H9 (cell line): ENCODE measurements around the gene ADAM30. TPM values are rescaled to one million over a fixed set of nuclear protein-coding genes. Genes with fewer than 3 reads are reported as not detected.

Experiments used
- DNase-seq: peaks from one replicate; pipeline ENCODE4 v3.0.0-alpha.2; 2017
- H2AFZ ChIP-seq: one replicate; pipeline ENCODE4 v1.6.1; 2013; ENCODE audit warnings: mild to moderate bottlenecking, low read length, control low read depth, moderate library complexity
- H2AK5ac ChIP-seq: 2 replicates; pipeline ENCODE4 v1.6.1; 2013; ENCODE audit warnings: low read length, control low read depth, mixed read lengths; ENCODE audit not compliant: insufficient read length
- H2BK120ac ChIP-seq: one replicate; pipeline ENCODE4 v1.6.1; 2013; ENCODE audit warnings: low read depth, mild to moderate bottlenecking, low read length, control low read depth, inconsistent platforms; ENCODE audit not compliant: poor library complexity, severe bottlenecking
- H2BK12ac ChIP-seq: 2 replicates; pipeline ENCODE4 v1.6.1; 2013; ENCODE audit warnings: low read length, control low read depth, mixed read lengths, low read depth; ENCODE audit not compliant: insufficient read length
- H2BK15ac ChIP-seq: 2 replicates; pipeline ENCODE4 v1.6.1; 2013; ENCODE audit warnings: low read depth, low read length, control low read depth
- H2BK20ac ChIP-seq: one replicate; pipeline ENCODE4 v1.6.1; 2013; ENCODE audit warnings: low read depth, mild to moderate bottlenecking, low read length, control low read depth, inconsistent platforms; ENCODE audit not compliant: poor library complexity, severe bottlenecking
- H2BK5ac ChIP-seq: 2 replicates; pipeline ENCODE4 v1.6.1; 2013; ENCODE audit warnings: low read length, control low read depth, mixed read lengths; ENCODE audit not compliant: insufficient read length
- H3K14ac ChIP-seq: 2 replicates; pipeline ENCODE4 v1.6.1; 2013; ENCODE audit warnings: low read length, control low read depth; ENCODE audit not compliant: insufficient read depth
- H3K18ac ChIP-seq: 2 replicates; pipeline ENCODE4 v1.6.1; 2013; ENCODE audit warnings: low read depth, mild to moderate bottlenecking, mixed read lengths, low read length, control low read depth; ENCODE audit not compliant: insufficient read length
- H3K23ac ChIP-seq: 2 replicates; pipeline ENCODE4 v1.6.1; 2013; ENCODE audit warnings: low read length, control low read depth, mixed read lengths, low read depth; ENCODE audit not compliant: insufficient read length
- H3K23me2 ChIP-seq: 2 replicates; pipeline ENCODE4 v1.6.1; 2013; ENCODE audit warnings: low read depth, mild to moderate bottlenecking, mixed read lengths, low read length, control low read depth; ENCODE audit not compliant: insufficient read length, poor library complexity, severe bottlenecking
- H3K27ac ChIP-seq: 2 replicates; pipeline ENCODE4 v1.5.1; 2013; ENCODE audit warnings: low read length, control low read depth, mixed read lengths, low read depth; ENCODE audit not compliant: insufficient read length
- H3K27me3 ChIP-seq: 2 replicates; pipeline ENCODE4 v1.6.1; 2013; ENCODE audit warnings: low read length, control low read depth, inconsistent platforms; ENCODE audit not compliant: insufficient read depth
- H3K4ac ChIP-seq: 2 replicates; pipeline ENCODE4 v1.6.1; 2013; ENCODE audit warnings: low read depth, mild to moderate bottlenecking, control low read depth, inconsistent platforms, low read length, moderate library complexity
- H3K4me1 ChIP-seq: 2 replicates; pipeline ENCODE4 v1.6.1; 2013; ENCODE audit warnings: low read length, control low read depth, inconsistent platforms; ENCODE audit not compliant: insufficient read depth
- H3K4me2 ChIP-seq: 2 replicates; pipeline ENCODE4 v1.6.1; 2013; ENCODE audit warnings: low read length, control low read depth, mixed read lengths; ENCODE audit not compliant: insufficient read length, insufficient read depth
- H3K56ac ChIP-seq: 2 replicates; pipeline ENCODE4 v1.6.1; 2013; ENCODE audit warnings: low read depth, mild to moderate bottlenecking, mixed read lengths, low read length, control low read depth; ENCODE audit not compliant: insufficient read length
- H3K79me1 ChIP-seq: 2 replicates; pipeline ENCODE4 v1.6.1; 2013; ENCODE audit warnings: low read depth, mild to moderate bottlenecking, moderate library complexity, low read length, control low read depth, inconsistent platforms; ENCODE audit not compliant: insufficient read depth, poor library complexity, severe bottlenecking
- H3K79me2 ChIP-seq: 2 replicates; pipeline ENCODE4 v1.6.1; 2013; ENCODE audit warnings: low read length, control low read depth, inconsistent platforms; ENCODE audit not compliant: insufficient read depth
- H3K9ac ChIP-seq: 2 replicates; pipeline ENCODE4 v1.6.1; 2013; ENCODE audit warnings: low read length, control low read depth, mixed read lengths; ENCODE audit not compliant: insufficient read length; ENCODE audit errors: extremely low read depth
- H3K9me3 ChIP-seq: one replicate; pipeline ENCODE4 v1.6.1; 2013; ENCODE audit warnings: low read depth, low read length, inconsistent platforms; ENCODE audit not compliant: control insufficient read depth
- H3T11ph ChIP-seq: one replicate; pipeline ENCODE4 v1.6.1; 2013; ENCODE audit warnings: mild to moderate bottlenecking, low read length, control low read depth, inconsistent platforms
- H4K20me1 ChIP-seq: one replicate; pipeline ENCODE4 v1.6.1; 2013; ENCODE audit not compliant: control insufficient read depth, insufficient read length, insufficient read depth
- H4K5ac ChIP-seq: 2 replicates; pipeline ENCODE4 v1.6.1; 2013; ENCODE audit warnings: low read depth, mild to moderate bottlenecking, mixed read lengths, low read length, control low read depth; ENCODE audit not compliant: insufficient read length
- H4K8ac ChIP-seq: replicated peaks from 2 replicates; pipeline ENCODE4 v1.6.1; 2013; ENCODE audit warnings: low read length, control low read depth, mixed read lengths, low read depth; ENCODE audit not compliant: insufficient read length
- H4K91ac ChIP-seq: 2 replicates; pipeline ENCODE4 v1.6.1; 2013; ENCODE audit warnings: low read depth, mild to moderate bottlenecking, moderate library complexity, mixed read lengths, low read length, control low read depth; ENCODE audit not compliant: insufficient read length
- H3K27ac Mint-ChIP-seq, 3 experiments: 2 replicates in 2 of 3; 3 replicates in 1 of 3; pipeline ENCODE4 v1.8.0; 2020 to 2021; ENCODE audit warnings: mixed read lengths in 3 of 3, mild to moderate bottlenecking in 1 of 3, moderate library complexity in 1 of 3
- H3K27me3 Mint-ChIP-seq: 2 replicates; pipeline ENCODE4 v1.8.0; 2021; ENCODE audit warnings: low read depth, mild to moderate bottlenecking, moderate library complexity, mixed read lengths
- H3K36me3 Mint-ChIP-seq, 3 experiments: 2 replicates in 2 of 3; 3 replicates in 1 of 3; pipeline ENCODE4 v1.8.0; 2020 to 2021; ENCODE audit warnings: low read depth in 3 of 3, mixed read lengths in 3 of 3; ENCODE audit not compliant: insufficient read depth in 1 of 3
- H3K4me1 Mint-ChIP-seq, 2 experiments: 2 replicates each; pipeline ENCODE4 v1.8.0; 2020; ENCODE audit warnings: mixed read lengths in 2 of 2
- H3K4me3 Mint-ChIP-seq, 2 experiments: 2 replicates in 1 of 2; 3 replicates in 1 of 2; pipeline ENCODE4 v1.8.0; 2020 to 2021; ENCODE audit warnings: mild to moderate bottlenecking in 2 of 2, mixed read lengths in 2 of 2, moderate library complexity in 1 of 2
- H3K9me3 Mint-ChIP-seq, 2 experiments: 2 replicates in 1 of 2; 3 replicates in 1 of 2; pipeline ENCODE4 v1.8.0; 2020; ENCODE audit warnings: mild to moderate bottlenecking in 2 of 2, mixed read lengths in 2 of 2, moderate library complexity in 1 of 2
- CTCF ChIP-seq: fragments of 200-600 bp; sonication (generic); conservative IDR thresholded peaks from 3 replicates; pipeline ENCODE4 v1.8.0; 2021; ENCODE audit warnings: antibody characterized with exemption, mild to moderate bottlenecking
- WGBS: extraction: QIAGEN DNeasy Blood & Tissue Kit; methylation state at CpG from one replicate; pipeline ENCODE4 v1.1.7; 2013; ENCODE audit warnings: missing lambda C conversion rate, low lambda C conversion rate, mixed read lengths; ENCODE audit not compliant: insufficient read length; ENCODE audit errors: extremely low coverage; 5-methylcytosine and 5-hydroxymethylcytosine counted together
- total RNA-seq: library from RNA; stranded (reverse); gene quantifications from 2 replicates; pipeline ENCODE4 v1.2.1, GENCODE V29; 2021

The ADAM30 gene
- total RNA-seq, 1 experiment from 2014 or later: not detected

- Histone ChIP-seq H4K5ac (no peak overlapping the region), H4K8ac (no peak overlapping the region), H3K9ac (no peak overlapping the region), H3K18ac (no peak overlapping the region), H2BK15ac (no peak overlapping the region), H2BK20ac (no peak overlapping the region), H3K27me3 (no peaks in the 10 kb centered on the region), H2AK5ac (no peak overlapping the region), H4K20me1 (no peaks in the 10 kb centered on the region), H3K4me1 (no peaks in the 10 kb centered on the region), H2BK120ac (no peak overlapping the region), H3K79me1 (no peaks in the 10 kb centered on the region), H4K91ac (no peak overlapping the region), H2AFZ (no peak overlapping the region), H3K23ac (no peak overlapping the region), H3K4me2 (no peak overlapping the region), H3K56ac (no peak overlapping the region), H3K27ac (no peak overlapping the region), H3K79me2 (no peaks in the 10 kb centered on the region), H2BK12ac (no peak overlapping the region), H3K4ac (no peak overlapping the region), H3T11ph (no peak overlapping the region), H3K9me3 (no peaks in the 10 kb centered on the region), H2BK5ac (no peak overlapping the region), H3K14ac (no peak overlapping the region), H3K23me2 (no peaks in the 10 kb centered on the region)
- Mint-ChIP-seq H3K4me1 (peaks cover 2 to 3% of the 10 kb centered on the region in 2 experiments; a peak in 2 of 4 replicates), H3K27me3 (peaks cover 2% of the 10 kb centered on the region; the same call in 1 of the 2 replicates), H3K4me3 (no peak overlapping the region), H3K36me3 (no peaks in the 10 kb centered on the region), H3K27ac (no peak overlapping the region), H3K9me3 (peaks cover 0 to 5% of the 10 kb centered on the region in 2 experiments; a peak in 1 of 5 replicates)
- no peak for TF ChIP-seq CTCF
- WGBS: no CpG with 5 or more reads among the region's 3 CpGs
- no peak for DNase-seq
These were observed 12.5 kb downstream of the ADAM30 start for GRCh38 chr1:119883826-119884225.
